IPS DF 19.7 (cell line): ENCODE measurements around the gene SPIRE1.
"Not testable (repeated sequence)": the region's sequence is repeated elsewhere in the genome, so short reads cannot be mapped to it uniquely, and the experiment has no call there.

Experiments used
- DNase-seq: peaks from one replicate; pipeline ENCODE4 v3.0.0-alpha.2; 2013; ENCODE audit warnings: low read depth, low spot score

Gene SPIRE1

GRCh38 chr18:12485479-12486105 is 172.3 kb downstream of the SPIRE1 start:
- DNase-seq: no peak

- not testable (repeated sequence) for DNase-seq
These were observed 176.0 kb downstream of the SPIRE1 start for GRCh38 chr18:12481915-12482314.

- DNase-seq: no peak
These were observed 177.9 kb downstream of the SPIRE1 start for GRCh38 chr18:12479982-12480381.

GRCh38 chr18:12479536-12479935 is 178.4 kb downstream of the SPIRE1 start:
- DNase-seq: no peak

- no peak for DNase-seq
These were observed 179.4 kb downstream of the SPIRE1 start for GRCh38 chr18:12478269-12479047.

- DNase-seq: no peak
These were observed 180.3 kb downstream of the SPIRE1 start for GRCh38 chr18:12477606-12478005.

- no peak for DNase-seq
These were observed 181.0 kb downstream of the SPIRE1 start for GRCh38 chr18:12476955-12477354.

- DNase-seq: no peak
These were observed 183.0 kb downstream of the SPIRE1 start for GRCh38 chr18:12474876-12475275.

GRCh38 chr18:12474146-12474545 is 183.8 kb downstream of the SPIRE1 start:
- no peak for DNase-seq

- DNase-seq: no peak
These were observed 187.4 kb downstream of the SPIRE1 start for GRCh38 chr18:12470382-12471075.

GRCh38 chr18:12468445-12468844 is 189.5 kb downstream of the SPIRE1 start:
- no peak for DNase-seq

GRCh38 chr18:12464731-12465130 is 193.2 kb downstream of the SPIRE1 start:
- DNase-seq: no peak

- DNase-seq: no peak
These were observed 194.7 kb downstream of the SPIRE1 start for GRCh38 chr18:12463191-12463590.

GRCh38 chr18:12462242-12462641 is 195.7 kb downstream of the SPIRE1 start:
- no peak for DNase-seq

GRCh38 chr18:12461326-12461725 is 196.6 kb downstream of the SPIRE1 start:
- no peak for DNase-seq

- no peak for DNase-seq
These were observed 197.0 kb downstream of the SPIRE1 start for GRCh38 chr18:12460874-12461273.

GRCh38 chr18:12458771-12459170 is 199.1 kb downstream of the SPIRE1 start:
- no peak for DNase-seq

GRCh38 chr18:12456441-12456840 is 201.5 kb downstream of the SPIRE1 start:
- DNase-seq: no peak

GRCh38 chr18:12455496-12455895 is 202.4 kb downstream of the SPIRE1 start:
- no peak for DNase-seq

GRCh38 chr18:12452784-12453183 is 205.1 kb downstream of the SPIRE1 start:
- DNase-seq: no peak

- no peak for DNase-seq
These were observed 206.5 kb downstream of the SPIRE1 start for GRCh38 chr18:12451428-12451827.

GRCh38 chr18:12449051-12449785 is 208.7 kb downstream of the SPIRE1 start:
- no peak for DNase-seq
